ENCODE results near the gene NDE1. TPM values are rescaled to one million over a fixed set of nuclear protein-coding genes. Genes with fewer than 3 reads are reported as not detected.

The NDE1 gene
- polyA plus RNA-seq, 2 of the 4 experiments (the other 2 are of a cell fraction) = 27.6 to 30.6 TPM

GRCh38 chr16:15650698-15651171 lies 690 bp downstream of the NDE1 start:
- H3K27ac ChIP-seq = peak overlapping the region; percentile 81 to 97
- peak overlapping the region; percentile 66 for H3K4me3 ChIP-seq
- no peak for TF ChIP-seq HMGXB4 (CRISPR knock-in tag; IDR thresholded peaks at IDR 0.05; ENCODE audit: borderline replicate concordance)
- peak; percentile 16 for TF ChIP-seq MAFK (IDR thresholded peaks at IDR 0.05; ENCODE audit: partially characterized antibody)
- no peak for TF ChIP-seq HOXB13 (CRISPR knock-in tag; IDR thresholded peaks at IDR 0.05; ENCODE audit: low read depth)
- FAIRE-seq (no peak), ATAC-seq (peak; percentile 16 to 46), DNase-seq (ENCODE audit: low read depth in 1 of 2, low spot score in 1 of 2) (no peak)
- WGBS (ENCODE audit: missing lambda C conversion rate) = 5% methylated on average over 11 of the region's 18 CpGs
- H3K4me1 ChIP-seq = peaks cover 23% of the 10 kb centered on the region; the same call in 2 of the 3 replicates
- POLR2A ChIA-PET = interaction anchor here (0.6 to 1.2 kb wide), 2 partner anchors 8 to 25 kb away, joined by 6 to 8 read pairs; partner anchors contain the start of gene MARF1
- H3K9me3 ChIP-seq = no peaks in the 10 kb centered on the region
- CTCF ChIA-PET = interaction anchor here (1.2 to 1.5 kb wide), 2 partner anchors 9 to 54 kb away, joined by 4 to 6 read pairs; no protein-coding TSS in a partner anchor
- peak overlapping the region; percentile 93 for H3K4me2 ChIP-seq

GRCh38 chr16:15652293-15653001 lies 2.4 kb downstream of the NDE1 start:
- no peak overlapping the region for H3K4me3 ChIP-seq
- no peak for FAIRE-seq
- H3K27ac ChIP-seq = no peak overlapping the region
- POLR2A ChIA-PET = interaction anchor here (1.3 kb wide), 1 partner anchor 10 kb away, joined by 3 read pairs; the partner anchor contains the start of gene MARF1
- H3K4me2 ChIP-seq = peak overlapping the region; percentile 15; the same call in 2 of the 3 replicates
- WGBS (ENCODE audit: missing lambda C conversion rate) = 85% methylated on average over 14 of the region's 14 CpGs
- no peak for TF ChIP-seq ESRRA (IDR thresholded peaks at IDR 0.05; ENCODE audit: borderline replicate concordance, low read length)
- no peak for TF ChIP-seq CHD4 (IDR thresholded peaks at IDR 0.05; ENCODE audit: borderline replicate concordance)
- TF ChIP-seq E2F6 (IDR thresholded peaks at IDR 0.05; ENCODE audit: borderline replicate concordance, low read depth) = no peak
- no peak for TF ChIP-seq NPAS2 (CRISPR knock-in tag; IDR thresholded peaks at IDR 0.05; ENCODE audit: borderline replicate concordance)
- peak in 1 of 2 experiments; percentile 34; a peak in 1 of 4 replicates for TF ChIP-seq CEBPB (IDR thresholded peaks at IDR 0.05)
- no peak for TF ChIP-seq USF2 (IDR thresholded peaks at IDR 0.05)
- no peak for TF ChIP-seq FOSL2 (IDR thresholded peaks at IDR 0.05)
- no peak for TF ChIP-seq FOSL2 (CRISPR knock-in tag; IDR thresholded peaks at IDR 0.05)
- peaks cover 23% of the 10 kb centered on the region; the same call in 2 of the 3 replicates for H3K4me1 ChIP-seq
- CTCF ChIA-PET = interaction anchor here (0.5 to 1.8 kb wide), 3 partner anchors 15 to 52 kb away, joined by 3 to 6 read pairs (median 3); no protein-coding TSS in a partner anchor
- no peak for DNase-seq (ENCODE audit: low read depth in 1 of 2, low spot score in 1 of 2)
- H3K9me3 ChIP-seq = no peaks in the 10 kb centered on the region
- no peak for ATAC-seq

GRCh38 chr16:15653227-15653626 lies 3.2 kb downstream of the NDE1 start:
- TF ChIP-seq ATOH8 (CRISPR knock-in tag; IDR thresholded peaks at IDR 0.05; ENCODE audit: low read depth) = no peak
- no peak for TF ChIP-seq CBX8 (IDR thresholded peaks at IDR 0.05)
- TF ChIP-seq TP53 (CRISPR knock-in tag; IDR thresholded peaks at IDR 0.05) = no peak
- no peak for TF ChIP-seq RNF2 (IDR thresholded peaks at IDR 0.05; ENCODE audit: borderline replicate concordance, low read depth)
- TF ChIP-seq HOXB5 (CRISPR knock-in tag; IDR thresholded peaks at IDR 0.05) = no peak
- no peak for TF ChIP-seq KDM1A (IDR thresholded peaks at IDR 0.05; ENCODE audit: low read depth)
- no peak for TF ChIP-seq BCL3 (IDR thresholded peaks at IDR 0.05)
- TF ChIP-seq FOXS1 (CRISPR knock-in tag; IDR thresholded peaks at IDR 0.05) = no peak
- TF ChIP-seq HES2 (IDR thresholded peaks at IDR 0.05) = no peak
- TF ChIP-seq RCOR1 (IDR thresholded peaks at IDR 0.05; ENCODE audit: low read depth, low read length) = no peak
- Histone ChIP-seq H3K4me2 (peak overlapping the region; percentile 15; the same call in 2 of the 3 replicates), H3K4me3 (no peak overlapping the region), H3K4me1 (peaks cover 23% of the 10 kb centered on the region; the same call in 2 of the 3 replicates), H3K27ac (no peak overlapping the region), H3K9me3 (no peaks in the 10 kb centered on the region)
- no peak for FAIRE-seq
- ChIA-PET POLR2A (interaction anchor here (1.3 kb wide), 1 partner anchor 11 kb away, joined by 3 read pairs; the partner anchor contains the start of gene MARF1), CTCF (interaction anchor here (1.1 to 1.8 kb wide), 3 partner anchors 30 to 79 kb away, joined by 3 to 6 read pairs (median 3); no protein-coding TSS in a partner anchor)
- no peak for ATAC-seq
- 23% methylated on average over 4 of the region's 4 CpGs for WGBS (ENCODE audit: missing lambda C conversion rate)
- no peak for DNase-seq (ENCODE audit: low read depth in 1 of 2, low spot score in 1 of 2)

Measured in A549 (cell line).